Measurements from ENCODE around the gene TCP11L2.
"Not testable (repeated sequence)": the region's sequence is repeated elsewhere in the genome, so short reads cannot be mapped to it uniquely, and the experiment has no call there.

Gene TCP11L2

GRCh38 chr12:106307181-106307580, 4.6 kb downstream of the TCP11L2 start:
- DNase-seq (ENCODE audit: low read depth in 3 of 3) = no peak

GRCh38 chr12:106308121-106308520, 5.6 kb downstream of the TCP11L2 start:
- no peak for DNase-seq (ENCODE audit: low read depth in 3 of 3)

- no peak for DNase-seq (ENCODE audit: low read depth in 3 of 3)
These were observed 6.1 kb downstream of the TCP11L2 start for GRCh38 chr12:106308611-106309010.

GRCh38 chr12:106309671-106310505, 7.4 kb downstream of the TCP11L2 start:
- DNase-seq (ENCODE audit: low read depth in 3 of 3) = no peak

- DNase-seq (ENCODE audit: low read depth in 3 of 3) = no peak
These were observed 8.2 kb downstream of the TCP11L2 start for GRCh38 chr12:106310687-106311086.

GRCh38 chr12:106311139-106311538, 8.6 kb downstream of the TCP11L2 start:
- DNase-seq (ENCODE audit: low read depth in 3 of 3) = no peak

GRCh38 chr12:106313413-106313812, 10.9 kb downstream of the TCP11L2 start:
- DNase-seq (ENCODE audit: low read depth in 3 of 3) = not testable (repeated sequence)

GRCh38 chr12:106315523-106315922, 13.0 kb downstream of the TCP11L2 start:
- DNase-seq (ENCODE audit: low read depth in 3 of 3) = no peak

GRCh38 chr12:106317406-106318082, 15.0 kb downstream of the TCP11L2 start:
- no peak for DNase-seq (ENCODE audit: low read depth in 3 of 3)

GRCh38 chr12:106321139-106321850, 18.8 kb downstream of the TCP11L2 start:
- DNase-seq (ENCODE audit: low read depth in 3 of 3) = no peak

GRCh38 chr12:106323537-106323936, 21.0 kb downstream of the TCP11L2 start:
- DNase-seq (ENCODE audit: low read depth in 3 of 3) = no peak

- no peak for DNase-seq (ENCODE audit: low read depth in 3 of 3)
These were observed 24.9 kb downstream of the TCP11L2 start for GRCh38 chr12:106327309-106327869.

- no peak for DNase-seq (ENCODE audit: low read depth in 3 of 3)
These were observed 26.2 kb downstream of the TCP11L2 start for GRCh38 chr12:106328735-106329134.

- no peak for DNase-seq (ENCODE audit: low read depth in 3 of 3)
These were observed 26.9 kb downstream of the TCP11L2 start for GRCh38 chr12:106329231-106329982.

- no peak for DNase-seq (ENCODE audit: low read depth in 3 of 3)
These were observed 29.1 kb downstream of the TCP11L2 start for GRCh38 chr12:106331599-106331998.

GRCh38 chr12:106332536-106332935, 30.0 kb downstream of the TCP11L2 start:
- DNase-seq (ENCODE audit: low read depth in 3 of 3) = no peak

GRCh38 chr12:106333010-106333409, 30.5 kb downstream of the TCP11L2 start:
- DNase-seq (ENCODE audit: low read depth in 3 of 3) = no peak

- no peak for DNase-seq (ENCODE audit: low read depth in 3 of 3)
These were observed 31.2 kb downstream of the TCP11L2 start for GRCh38 chr12:106333756-106334155.

- DNase-seq (ENCODE audit: low read depth in 3 of 3) = no peak
These were observed 38.7 kb downstream of the TCP11L2 start for GRCh38 chr12:106341086-106341877.

- DNase-seq (ENCODE audit: low read depth in 3 of 3) = no peak
These were observed 40.1 kb downstream of the TCP11L2 start for GRCh38 chr12:106342397-106343213.
